PC-3 (cell line): ENCODE data around the gene RAB34.

Experiments used
- CTCF ChIP-seq: fragments of 300-600 bp; sonication (generic); conservative IDR thresholded peaks from 2 replicates; pipeline ENCODE4 v1.5.1; 2017; ENCODE audit warnings: antibody characterized with exemption, low read depth, mild to moderate bottlenecking, low read length
- EZH2 ChIP-seq: fragments of 300-600 bp; sonication (generic); IDR thresholded peaks from one replicate; pipeline ENCODE4 v1.6.1; 2017; ENCODE audit warnings: antibody characterized with exemption, mild to moderate bottlenecking, low read length; ENCODE audit not compliant: unreplicated experiment

GRCh38 chr17:28702752-28703150 lies 14.9 kb downstream of the RAB34 start:
- TF ChIP-seq CTCF (no peak), EZH2 (no peak)
